ENCODE data around the gene ATP7B. TPM values are rescaled to one million over a fixed set of nuclear protein-coding genes. Genes with fewer than 3 reads are reported as not detected.

The ATP7B gene
- total and polyA plus RNA-seq, 4 donors: 0.75 to 9.8 (median 6.4) TPM

DNA sequence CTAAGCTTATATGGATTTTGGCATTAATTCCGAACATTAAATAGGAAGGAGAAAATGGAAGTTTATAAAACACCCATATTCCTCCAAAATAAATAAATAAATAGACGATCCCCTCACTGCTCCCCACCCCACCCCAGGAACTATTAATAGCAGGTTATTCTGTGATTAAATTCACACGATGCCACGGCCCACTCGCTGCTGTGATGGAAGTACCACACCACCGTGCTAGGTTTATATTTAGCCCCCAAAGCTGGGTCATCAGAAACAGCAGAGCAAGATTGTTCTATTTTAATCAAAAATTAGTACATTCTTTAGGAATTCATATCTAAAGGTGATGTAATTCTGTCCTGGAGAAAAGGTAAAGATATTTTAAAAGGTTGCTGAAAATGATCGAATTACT is 84.1 kb downstream of the ATP7B start:
- intact Hi-C loops (cut with DNase I): no loop called here
- no peak for ATAC-seq (ENCODE audit: low FRiP score)
- peaks cover 0 to 1% of the 10 kb centered on the region in 2 donors for H3K36me3 ChIP-seq (ENCODE audit: control insufficient read depth in 1 of 2, insufficient read depth in 2 of 2, low read length in 1 of 2)
- H3K4me1 ChIP-seq (ENCODE audit: control insufficient read depth in 1 of 2, insufficient read depth in 2 of 2, low read length in 2 of 2): no peaks in the 10 kb centered on the region
- no peaks in the 10 kb centered on the region for H3K27me3 ChIP-seq (ENCODE audit: control insufficient read depth in 1 of 2, insufficient read depth in 2 of 2, low read length in 1 of 2)
- WGBS, 2 donors: 14 to 18% methylated on average over 7 of the region's 7 CpGs
- no peak overlapping the region for H3K4me3 ChIP-seq (ENCODE audit: low read length in 2 of 2)
- H3K27ac ChIP-seq (ENCODE audit: low read depth in 1 of 2, low read length in 2 of 2): no peak overlapping the region
- no peaks in the 10 kb centered on the region for H3K9me3 ChIP-seq (ENCODE audit: control insufficient read depth, low read length)
- DNase-seq: no peak

DNA sequence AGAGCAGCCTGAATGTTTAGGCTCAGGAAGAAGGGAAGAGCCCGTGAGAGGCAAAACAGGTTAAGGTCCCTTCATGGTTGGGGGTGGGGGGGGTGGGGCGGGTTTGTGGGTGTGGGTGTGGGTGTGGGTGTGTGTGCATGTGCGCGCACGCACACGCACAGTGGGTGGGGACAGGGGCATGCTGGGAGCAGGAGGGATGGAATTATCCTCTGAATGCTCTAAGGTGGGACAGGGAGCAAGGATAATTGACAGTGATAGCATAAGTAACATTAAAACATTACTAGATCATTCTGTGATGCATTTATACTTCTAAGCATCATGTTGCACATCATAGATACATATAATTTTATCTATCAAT is 84.7 kb downstream of the ATP7B start:
- no peaks in the 10 kb centered on the region for H3K27me3 ChIP-seq (ENCODE audit: control insufficient read depth in 1 of 2, insufficient read depth in 2 of 2, low read length in 1 of 2)
- H3K4me1 ChIP-seq (ENCODE audit: control insufficient read depth in 1 of 2, insufficient read depth in 2 of 2, low read length in 2 of 2): no peaks in the 10 kb centered on the region
- H3K9me3 ChIP-seq (ENCODE audit: control insufficient read depth, low read length): no peaks in the 10 kb centered on the region
- no peak overlapping the region for H3K27ac ChIP-seq (ENCODE audit: low read depth in 1 of 2, low read length in 2 of 2)
- H3K4me3 ChIP-seq (ENCODE audit: low read length in 2 of 2): no peak overlapping the region
- DNase-seq (no peak), ATAC-seq (ENCODE audit: low FRiP score) (no peak)
- intact Hi-C loops (cut with DNase I): no loop called here
- peaks cover 0 to 1% of the 10 kb centered on the region in 2 donors for H3K36me3 ChIP-seq (ENCODE audit: control insufficient read depth in 1 of 2, insufficient read depth in 2 of 2, low read length in 1 of 2)
- 93 to 94% methylated on average over 6 of the region's 6 CpGs for WGBS, 2 donors

DNA sequence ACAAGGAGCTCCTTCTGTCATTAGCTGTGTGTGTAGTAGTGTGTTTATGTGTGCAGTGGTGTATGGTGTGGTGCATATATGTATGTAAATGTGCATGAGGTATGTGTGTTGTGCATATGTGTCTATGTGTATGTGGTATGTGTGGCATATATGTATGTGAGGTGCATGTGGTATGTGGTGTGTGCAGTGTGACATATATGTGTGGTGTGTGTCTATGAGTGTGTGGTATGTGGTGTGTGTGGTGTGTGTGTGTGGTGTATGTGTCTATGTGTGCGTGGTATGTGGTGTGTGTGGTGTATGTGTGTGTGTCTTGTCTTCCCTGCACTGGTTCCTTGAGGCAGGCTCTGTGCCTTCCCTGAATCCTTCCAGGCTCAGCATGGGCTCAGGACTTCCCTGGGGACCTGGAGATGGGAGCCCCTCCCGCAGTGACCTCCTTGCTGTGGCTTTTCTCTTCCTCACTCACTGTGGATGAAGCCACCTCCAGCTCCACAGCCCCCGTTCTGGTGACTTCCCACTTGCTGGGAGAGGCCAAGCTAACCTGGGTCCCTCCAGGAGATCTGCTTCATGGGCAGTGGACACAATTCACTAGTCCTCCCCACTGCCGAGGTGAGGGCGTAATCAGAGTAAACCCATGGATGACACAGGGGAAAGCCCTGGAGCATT is 85.3 kb downstream of the ATP7B start:
- H3K4me3 ChIP-seq (ENCODE audit: low read length in 2 of 2): no peak overlapping the region
- 82 to 90% methylated on average over 5 of the region's 5 CpGs for WGBS, 2 donors

DNA sequence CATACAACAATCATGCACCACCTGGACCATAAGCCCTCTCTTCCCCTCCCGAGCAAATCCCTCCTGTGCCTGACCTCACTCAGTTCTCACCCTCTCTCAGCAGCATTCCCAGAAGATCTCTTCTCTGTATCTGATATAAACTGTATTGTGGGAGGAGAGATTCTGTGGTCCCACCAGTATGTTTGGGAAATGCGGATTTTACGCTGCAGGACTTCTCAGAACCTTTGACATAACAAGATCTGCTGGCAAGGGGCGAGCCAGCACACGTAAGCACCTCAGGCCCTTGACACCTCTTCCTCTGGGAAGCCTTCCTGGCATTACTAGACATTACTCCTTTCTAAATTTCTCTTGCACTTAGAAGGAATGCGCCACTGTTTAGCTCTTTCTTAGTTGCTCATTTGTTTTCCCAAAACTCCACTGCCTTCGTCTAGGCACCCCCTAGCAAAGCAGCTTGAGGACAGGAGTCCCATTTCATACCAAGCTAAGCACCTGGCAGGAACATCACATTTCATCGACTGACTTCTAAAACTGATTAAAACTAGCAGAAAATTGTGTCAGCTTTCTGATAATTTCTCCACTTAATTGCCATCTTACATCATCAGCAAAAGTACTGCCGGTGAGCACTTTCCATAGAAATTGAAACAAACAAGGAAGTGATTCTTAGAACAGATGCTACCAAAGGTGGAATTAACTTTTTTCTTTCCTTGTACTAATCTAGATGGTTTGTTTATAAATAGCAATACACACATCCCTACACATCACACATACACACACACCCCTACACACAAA is 86.3 kb downstream of the ATP7B start:
- ATAC-seq (ENCODE audit: low FRiP score) (no peak), DNase-seq (no peak)
- Histone ChIP-seq H3K9me3 (ENCODE audit: control insufficient read depth, low read length) (no peaks in the 10 kb centered on the region), H3K36me3 (ENCODE audit: control insufficient read depth in 1 of 2, insufficient read depth in 2 of 2, low read length in 1 of 2) (peaks cover 0 to 1% of the 10 kb centered on the region in 2 donors), H3K4me1 (ENCODE audit: control insufficient read depth in 1 of 2, insufficient read depth in 2 of 2, low read length in 2 of 2) (no peaks in the 10 kb centered on the region), H3K27ac (ENCODE audit: low read depth in 1 of 2, low read length in 2 of 2) (no peak overlapping the region), H3K27me3 (ENCODE audit: control insufficient read depth in 1 of 2, insufficient read depth in 2 of 2, low read length in 1 of 2) (no peaks in the 10 kb centered on the region), H3K4me3 (ENCODE audit: low read length in 2 of 2) (no peak overlapping the region)
- 93 to 95% methylated on average over 9 of the region's 9 CpGs for WGBS, 2 donors
- intact Hi-C loops (cut with DNase I): no loop called here

More for the DNA sequence above, 85.3 kb downstream of the ATP7B start:
- DNase-seq (no peak), ATAC-seq (ENCODE audit: low FRiP score) (no peak)
- intact Hi-C loops (cut with DNase I): no loop called here
- Histone ChIP-seq H3K36me3 (ENCODE audit: control insufficient read depth in 1 of 2, insufficient read depth in 2 of 2, low read length in 1 of 2) (peaks cover 0 to 1% of the 10 kb centered on the region in 2 donors), H3K9me3 (ENCODE audit: control insufficient read depth, low read length) (no peaks in the 10 kb centered on the region), H3K27me3 (ENCODE audit: control insufficient read depth in 1 of 2, insufficient read depth in 2 of 2, low read length in 1 of 2) (no peaks in the 10 kb centered on the region), H3K4me1 (ENCODE audit: control insufficient read depth in 1 of 2, insufficient read depth in 2 of 2, low read length in 2 of 2) (no peaks in the 10 kb centered on the region), H3K27ac (ENCODE audit: low read depth in 1 of 2, low read length in 2 of 2) (no peak overlapping the region)

DNA sequence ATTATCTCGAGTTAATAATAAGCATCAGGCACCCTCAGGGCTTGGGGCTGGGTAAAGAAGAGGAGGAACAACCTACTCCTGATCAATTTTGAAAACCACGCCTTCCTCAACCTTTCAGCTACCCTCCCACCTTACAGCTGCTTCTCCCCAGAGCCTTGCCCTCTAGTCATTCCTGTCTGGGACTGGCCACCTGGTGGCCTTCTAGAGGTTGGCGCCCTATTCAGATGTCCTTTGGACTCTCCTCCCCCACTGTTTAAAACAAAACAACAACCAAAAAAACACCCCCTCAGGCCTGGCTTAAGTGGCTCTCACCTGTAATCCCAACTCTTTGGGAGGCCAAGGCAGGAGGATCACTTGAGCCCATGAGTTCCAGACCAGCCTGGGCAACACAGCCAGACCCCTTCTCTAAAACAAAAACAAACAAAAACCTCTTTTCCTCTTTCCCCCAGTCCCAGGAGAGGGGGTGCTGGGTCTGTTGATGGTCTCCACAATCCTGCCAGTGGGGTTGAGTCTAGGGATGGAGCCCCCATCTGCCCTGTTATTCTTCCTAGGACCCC is 87.2 kb downstream of the ATP7B start:
- H3K4me1 ChIP-seq (ENCODE audit: control insufficient read depth in 1 of 2, insufficient read depth in 2 of 2, low read length in 2 of 2): no peaks in the 10 kb centered on the region
- 94% methylated on average over 3 of the region's 3 CpGs for WGBS, 2 donors
- DNase-seq (no peak), ATAC-seq (ENCODE audit: low FRiP score) (no peak)
- peaks cover 0 to 1% of the 10 kb centered on the region in 2 donors for H3K36me3 ChIP-seq (ENCODE audit: control insufficient read depth in 1 of 2, insufficient read depth in 2 of 2, low read length in 1 of 2)
- no peaks in the 10 kb centered on the region for H3K9me3 ChIP-seq (ENCODE audit: control insufficient read depth, low read length)
- no peak overlapping the region for H3K4me3 ChIP-seq (ENCODE audit: low read length in 2 of 2)
- no peak overlapping the region for H3K27ac ChIP-seq (ENCODE audit: low read depth in 1 of 2, low read length in 2 of 2)
- H3K27me3 ChIP-seq (ENCODE audit: control insufficient read depth in 1 of 2, insufficient read depth in 2 of 2, low read length in 1 of 2): no peaks in the 10 kb centered on the region
- intact Hi-C loops (cut with DNase I): no loop called here

DNA sequence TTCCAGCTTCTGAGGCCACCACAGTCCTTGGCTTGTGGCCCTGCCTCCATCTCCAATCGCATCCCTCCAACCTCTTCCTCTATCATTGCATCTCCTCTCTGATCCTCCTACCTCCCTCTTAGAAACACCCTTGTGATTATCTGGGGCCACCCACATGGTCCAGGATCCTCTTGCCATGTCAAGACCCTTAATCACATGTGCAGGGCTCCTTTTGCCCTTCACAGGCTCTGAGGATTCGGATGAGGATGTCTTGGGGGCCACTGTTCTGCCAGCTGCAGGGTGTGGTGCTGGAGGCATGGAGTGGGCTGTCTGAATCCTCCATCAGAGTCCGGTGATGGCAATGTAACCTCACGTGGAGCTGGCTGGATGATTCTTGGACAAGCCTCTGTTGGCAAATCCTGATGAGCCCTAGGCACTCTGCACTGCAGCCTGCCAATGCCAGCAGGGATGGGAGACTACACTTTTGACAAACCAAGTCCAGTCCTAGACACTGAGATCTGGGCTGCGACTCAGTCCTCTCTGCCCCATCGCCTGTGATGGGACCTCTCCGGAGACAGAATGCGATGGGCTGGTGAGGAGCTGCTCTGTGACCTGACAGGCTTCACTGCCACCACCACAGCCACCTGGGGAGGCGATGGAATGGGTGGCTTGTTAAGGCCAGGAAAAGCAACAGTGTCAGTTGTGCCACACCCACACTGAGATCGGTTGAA is 88.3 kb downstream of the ATP7B start:
- Histone ChIP-seq H3K4me1 (ENCODE audit: control insufficient read depth in 1 of 2, insufficient read depth in 2 of 2, low read length in 2 of 2) (no peaks in the 10 kb centered on the region), H3K36me3 (ENCODE audit: control insufficient read depth in 1 of 2, insufficient read depth in 2 of 2, low read length in 1 of 2) (peaks cover 0 to 1% of the 10 kb centered on the region in 2 donors), H3K27ac (ENCODE audit: low read depth in 1 of 2, low read length in 2 of 2) (no peak overlapping the region), H3K9me3 (ENCODE audit: control insufficient read depth, low read length) (no peaks in the 10 kb centered on the region), H3K4me3 (ENCODE audit: low read length in 2 of 2) (no peak overlapping the region), H3K27me3 (ENCODE audit: control insufficient read depth in 1 of 2, insufficient read depth in 2 of 2, low read length in 1 of 2) (no peaks in the 10 kb centered on the region)
- no peak for ATAC-seq (ENCODE audit: low FRiP score)
- WGBS, 2 donors: 91 to 93% methylated on average over 10 of the region's 10 CpGs
- no peak for DNase-seq
- intact Hi-C loops (cut with DNase I): no loop called here

DNA sequence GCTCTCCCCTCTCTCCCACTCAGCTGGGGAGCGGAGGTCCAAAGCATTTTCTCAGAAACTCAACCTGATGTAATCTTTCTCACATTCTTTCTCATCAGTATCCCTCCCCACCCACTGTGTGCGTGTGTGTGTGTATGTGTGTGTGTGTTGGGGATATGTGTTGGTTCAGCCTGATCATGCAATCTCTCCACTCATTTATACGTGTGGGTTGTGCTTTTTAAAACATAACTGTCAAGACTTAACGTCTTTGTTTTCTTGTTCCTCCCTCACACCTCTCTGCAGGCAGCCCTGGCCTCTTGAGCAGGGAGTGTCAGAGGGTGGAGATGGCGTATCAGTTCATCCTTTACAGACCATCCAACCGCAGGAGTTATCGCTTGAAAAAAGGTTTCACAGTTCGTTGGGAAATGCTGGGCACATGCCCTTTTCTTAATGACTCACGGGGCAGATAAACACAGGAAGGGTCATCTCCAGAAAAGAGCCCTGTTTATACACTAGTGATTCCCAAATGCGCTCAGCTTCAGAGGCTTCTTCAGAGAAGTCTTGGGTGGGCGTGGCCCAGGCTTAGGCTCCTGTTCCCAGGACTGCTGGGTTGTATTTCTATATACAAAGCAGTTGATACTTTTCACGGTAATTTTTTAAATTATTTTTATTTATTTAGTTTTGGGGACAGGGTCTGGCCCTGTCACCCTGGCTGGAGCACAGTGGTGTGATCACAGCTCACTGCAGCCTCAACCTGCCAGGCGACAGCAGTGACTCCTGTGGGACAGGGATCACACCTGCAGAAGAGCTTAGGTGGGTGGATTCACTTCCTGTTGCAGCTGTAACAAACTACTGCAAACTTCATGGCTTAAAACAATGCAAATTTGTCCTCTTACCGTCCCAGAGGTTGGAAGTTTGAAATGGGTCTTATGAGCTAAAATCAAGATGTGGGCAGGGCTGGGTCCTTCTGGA is 89.2 kb downstream of the ATP7B start:
- no peak for DNase-seq
- ATAC-seq (ENCODE audit: low FRiP score): no peak

DNA sequence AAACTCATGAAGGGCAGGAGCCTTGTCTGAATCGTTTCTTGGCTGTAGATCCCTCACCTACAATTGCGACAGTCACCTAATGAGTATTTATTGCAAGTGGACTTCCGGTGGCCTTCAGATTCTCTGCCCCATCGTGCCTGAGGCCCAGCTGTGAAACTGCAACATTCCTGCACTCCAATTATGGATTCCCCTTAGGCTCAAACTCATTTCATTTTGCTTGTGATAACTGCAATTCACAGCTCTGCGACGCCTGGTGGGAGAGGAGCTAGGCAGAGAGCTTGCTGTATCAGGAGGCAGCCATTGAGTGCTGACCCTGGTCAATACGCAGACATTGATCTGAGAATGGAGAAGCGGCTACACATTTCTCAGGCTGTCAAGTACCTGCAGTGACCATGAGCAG is 90.5 kb downstream of the ATP7B start:
- Histone ChIP-seq H3K4me3 (ENCODE audit: low read length in 2 of 2) (no peak overlapping the region), H3K9me3 (ENCODE audit: control insufficient read depth, low read length) (no peaks in the 10 kb centered on the region), H3K27me3 (ENCODE audit: control insufficient read depth in 1 of 2, insufficient read depth in 2 of 2, low read length in 1 of 2) (no peaks in the 10 kb centered on the region), H3K27ac (ENCODE audit: low read depth in 1 of 2, low read length in 2 of 2) (no peak overlapping the region), H3K36me3 (ENCODE audit: control insufficient read depth in 1 of 2, insufficient read depth in 2 of 2, low read length in 1 of 2) (peaks cover 0 to 1% of the 10 kb centered on the region in 2 donors), H3K4me1 (ENCODE audit: control insufficient read depth in 1 of 2, insufficient read depth in 2 of 2, low read length in 2 of 2) (no peaks in the 10 kb centered on the region)
- intact Hi-C loops (cut with DNase I): no loop called here
- 84 to 86% methylated on average over 8 of the region's 8 CpGs for WGBS, 2 donors
- ATAC-seq (ENCODE audit: low FRiP score) (no peak), DNase-seq (no peak)

More for the DNA sequence above, 89.2 kb downstream of the ATP7B start:
- Histone ChIP-seq H3K4me1 (ENCODE audit: control insufficient read depth in 1 of 2, insufficient read depth in 2 of 2, low read length in 2 of 2) (no peaks in the 10 kb centered on the region), H3K27me3 (ENCODE audit: control insufficient read depth in 1 of 2, insufficient read depth in 2 of 2, low read length in 1 of 2) (no peaks in the 10 kb centered on the region), H3K4me3 (ENCODE audit: low read length in 2 of 2) (no peak overlapping the region), H3K36me3 (ENCODE audit: control insufficient read depth in 1 of 2, insufficient read depth in 2 of 2, low read length in 1 of 2) (peaks cover 0 to 1% of the 10 kb centered on the region in 2 donors), H3K9me3 (ENCODE audit: control insufficient read depth, low read length) (no peaks in the 10 kb centered on the region), H3K27ac (ENCODE audit: low read depth in 1 of 2, low read length in 2 of 2) (no peak overlapping the region)
- intact Hi-C loops (cut with DNase I): no loop called here
- 81 to 84% methylated on average over 14 of the region's 14 CpGs for WGBS, 2 donors
